Measurements from ENCODE around the gene NLK. TPM values are rescaled to one million over a fixed set of nuclear protein-coding genes. Genes with fewer than 3 reads are reported as not detected.
"Not testable (repeated sequence)": the region's sequence is repeated elsewhere in the genome, so short reads cannot be mapped to it uniquely, and the experiment has no call there.

Gene NLK
- total RNA-seq, 2 donors from 2014 or later, result 19.8 to 37.0 TPM

DNA sequence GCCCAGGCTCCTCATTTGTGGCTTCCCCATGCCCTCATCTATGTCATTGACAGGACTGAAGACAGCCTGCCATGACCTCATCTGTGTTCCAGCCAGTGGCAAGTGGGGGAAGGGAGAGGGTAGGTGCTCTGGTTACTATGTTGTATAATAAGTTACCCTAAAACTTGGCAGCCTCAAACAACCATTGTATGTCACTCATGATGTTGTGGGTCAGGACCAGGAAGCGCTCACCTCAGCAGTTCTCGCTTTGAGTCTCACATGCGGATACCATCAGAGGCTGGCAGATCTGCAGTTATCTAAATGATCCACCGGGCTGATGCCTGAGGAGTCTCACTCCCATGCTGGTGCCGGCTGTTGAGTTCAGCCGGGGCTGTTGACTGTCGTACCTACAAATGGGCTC, 187.5 kb downstream of the NLK start:
- no peak for TF ChIP-seq POLR2A (IDR thresholded peaks at IDR 0.05)
- no peak for TF ChIP-seq POLR2AphosphoS5 (IDR thresholded peaks at IDR 0.05)
- TF ChIP-seq, protein P1, sequence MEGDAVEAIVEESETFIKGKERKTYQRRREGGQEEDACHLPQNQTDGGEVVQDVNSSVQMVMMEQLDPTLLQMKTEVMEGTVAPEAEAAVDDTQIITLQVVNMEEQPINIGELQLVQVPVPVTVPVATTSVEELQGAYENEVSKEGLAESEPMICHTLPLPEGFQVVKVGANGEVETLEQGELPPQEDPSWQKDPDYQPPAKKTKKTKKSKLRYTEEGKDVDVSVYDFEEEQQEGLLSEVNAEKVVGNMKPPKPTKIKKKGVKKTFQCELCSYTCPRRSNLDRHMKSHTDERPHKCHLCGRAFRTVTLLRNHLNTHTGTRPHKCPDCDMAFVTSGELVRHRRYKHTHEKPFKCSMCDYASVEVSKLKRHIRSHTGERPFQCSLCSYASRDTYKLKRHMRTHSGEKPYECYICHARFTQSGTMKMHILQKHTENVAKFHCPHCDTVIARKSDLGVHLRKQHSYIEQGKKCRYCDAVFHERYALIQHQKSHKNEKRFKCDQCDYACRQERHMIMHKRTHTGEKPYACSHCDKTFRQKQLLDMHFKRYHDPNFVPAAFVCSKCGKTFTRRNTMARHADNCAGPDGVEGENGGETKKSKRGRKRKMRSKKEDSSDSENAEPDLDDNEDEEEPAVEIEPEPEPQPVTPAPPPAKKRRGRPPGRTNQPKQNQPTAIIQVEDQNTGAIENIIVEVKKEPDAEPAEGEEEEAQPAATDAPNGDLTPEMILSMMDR (IDR thresholded peaks at IDR 0.05), result no peak
- intact Hi-C loops (cut with DNase I), result no loop called here
- DNase-seq (ENCODE audit: low spot score), result no peak
- H3K4me3 ChIP-seq, result no peak overlapping the region
- H3K9me3 ChIP-seq, result no peaks in the 10 kb centered on the region
- no peaks in the 10 kb centered on the region for H3K27me3 ChIP-seq (replicated peaks; ENCODE audit: insufficient read depth)
- no peak overlapping the region for H3K27ac ChIP-seq
- WGBS, result 59% methylated on average over 7 of the region's 7 CpGs
- H3K4me1 ChIP-seq (replicated peaks), result peaks cover 7% of the 10 kb centered on the region
- no peaks in the 10 kb centered on the region for H3K36me3 ChIP-seq

DNA sequence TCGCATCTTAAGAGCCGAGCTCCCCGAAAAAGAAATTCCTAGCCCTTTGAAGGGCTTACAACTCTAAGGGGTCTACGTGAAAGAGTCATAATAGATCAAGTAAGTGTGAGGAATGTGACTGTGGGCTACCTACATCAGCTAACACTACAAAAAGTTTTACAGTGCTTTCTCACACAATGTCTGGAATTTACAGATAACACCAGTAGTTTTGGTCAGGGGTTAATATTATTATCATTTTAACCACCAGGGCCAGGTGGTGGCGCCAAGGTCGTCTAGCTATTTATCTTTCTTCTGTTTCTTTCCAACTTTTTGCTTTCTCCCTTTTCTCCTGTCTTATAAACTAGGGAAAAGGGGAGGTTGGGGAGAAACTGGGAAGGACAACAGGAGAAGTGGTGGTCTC, 188.1 kb downstream of the NLK start:
- H3K4me1 ChIP-seq (replicated peaks); intact Hi-C loops (cut with DNase I); H3K27ac ChIP-seq; H3K4me3 ChIP-seq; H3K27me3 ChIP-seq (replicated peaks; ENCODE audit: insufficient read depth); H3K36me3 ChIP-seq; H3K9me3 ChIP-seq; DNase-seq (ENCODE audit: low spot score): not testable (repeated sequence)
- WGBS, result 52% methylated on average over 6 of the region's 6 CpGs

DNA sequence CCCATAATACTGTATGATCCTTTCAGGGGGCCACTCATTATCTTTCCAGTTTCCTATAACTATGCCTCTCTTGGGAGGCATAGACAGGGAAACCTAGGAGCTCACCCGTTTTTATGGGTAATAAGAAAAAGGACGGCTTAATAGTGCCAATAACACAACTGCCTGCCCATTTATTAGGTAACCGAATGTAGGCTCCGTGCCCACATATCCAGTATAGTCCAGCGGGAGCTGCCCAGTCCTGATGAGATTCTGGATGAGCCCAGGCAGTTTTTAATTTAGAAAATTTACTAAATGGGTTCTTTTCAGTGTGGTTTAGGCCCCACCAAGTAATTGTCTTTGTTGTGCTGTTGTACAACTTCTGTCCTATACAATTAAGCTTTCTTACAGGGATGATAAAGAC, 189.1 kb downstream of the NLK start:
- DNase-seq (ENCODE audit: low spot score); H3K36me3 ChIP-seq; intact Hi-C loops (cut with DNase I); H3K4me1 ChIP-seq (replicated peaks); H3K27me3 ChIP-seq (replicated peaks; ENCODE audit: insufficient read depth); H3K4me3 ChIP-seq; H3K9me3 ChIP-seq; H3K27ac ChIP-seq: not testable (repeated sequence)
- WGBS, result 55% methylated on average over 5 of the region's 5 CpGs

DNA sequence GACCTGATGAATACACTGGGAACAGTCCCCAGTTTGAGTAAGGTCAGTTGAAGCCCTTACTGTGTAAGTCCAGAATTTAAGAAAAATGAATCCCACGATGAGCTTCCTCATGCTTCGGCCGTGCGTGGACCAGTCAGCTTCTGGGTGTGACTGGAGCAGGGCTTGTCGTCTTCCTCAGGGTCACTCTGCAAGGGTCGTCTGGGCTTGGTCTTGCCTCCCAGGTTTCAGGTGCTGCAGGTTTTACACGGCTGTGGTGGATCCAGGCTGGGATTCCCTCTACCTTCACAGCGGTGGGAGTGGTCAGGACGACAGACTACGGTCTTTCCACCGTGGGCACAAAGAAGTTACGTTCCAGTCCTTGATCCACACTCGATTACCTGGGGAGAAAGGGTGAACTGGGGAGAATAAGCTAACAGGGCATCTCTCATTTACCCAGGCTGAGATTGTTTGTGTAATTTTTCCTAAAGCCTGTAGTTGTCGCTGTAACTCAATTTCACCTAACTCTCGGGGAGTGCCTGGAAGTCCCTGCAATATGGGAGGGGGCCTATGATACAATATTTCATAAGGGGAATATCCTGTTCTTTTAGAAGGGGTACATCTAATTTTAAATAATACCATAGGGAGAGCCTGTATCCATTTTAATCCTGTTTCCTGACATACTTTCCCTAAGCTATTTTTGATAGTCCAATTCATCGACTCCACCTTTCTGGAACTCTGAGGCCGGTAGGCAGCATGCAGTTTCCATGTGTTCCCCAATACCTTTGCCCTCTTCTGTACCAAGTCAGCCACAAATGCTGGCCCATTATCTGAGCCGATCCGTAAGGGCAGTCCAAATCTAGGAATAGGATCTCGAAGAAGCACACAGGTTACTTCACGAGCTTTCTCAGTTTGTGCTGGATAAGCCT, 190.7 kb downstream of the NLK start:
- H3K27me3 ChIP-seq (replicated peaks; ENCODE audit: insufficient read depth); intact Hi-C loops (cut with DNase I); H3K36me3 ChIP-seq; H3K4me1 ChIP-seq (replicated peaks); H3K9me3 ChIP-seq: not testable (repeated sequence)
- H3K27ac ChIP-seq, result peak overlapping the region; percentile 87 to 91
- peak; percentile 26 for DNase-seq (ENCODE audit: low spot score)
- 30% methylated on average over 21 of the region's 21 CpGs for WGBS
- H3K4me3 ChIP-seq, result peak overlapping the region; percentile 37 to 42
- TF ChIP-seq, protein P1 (IDR thresholded peaks at IDR 0.05), result peak; percentile 4 to 72 (median 45)

DNA sequence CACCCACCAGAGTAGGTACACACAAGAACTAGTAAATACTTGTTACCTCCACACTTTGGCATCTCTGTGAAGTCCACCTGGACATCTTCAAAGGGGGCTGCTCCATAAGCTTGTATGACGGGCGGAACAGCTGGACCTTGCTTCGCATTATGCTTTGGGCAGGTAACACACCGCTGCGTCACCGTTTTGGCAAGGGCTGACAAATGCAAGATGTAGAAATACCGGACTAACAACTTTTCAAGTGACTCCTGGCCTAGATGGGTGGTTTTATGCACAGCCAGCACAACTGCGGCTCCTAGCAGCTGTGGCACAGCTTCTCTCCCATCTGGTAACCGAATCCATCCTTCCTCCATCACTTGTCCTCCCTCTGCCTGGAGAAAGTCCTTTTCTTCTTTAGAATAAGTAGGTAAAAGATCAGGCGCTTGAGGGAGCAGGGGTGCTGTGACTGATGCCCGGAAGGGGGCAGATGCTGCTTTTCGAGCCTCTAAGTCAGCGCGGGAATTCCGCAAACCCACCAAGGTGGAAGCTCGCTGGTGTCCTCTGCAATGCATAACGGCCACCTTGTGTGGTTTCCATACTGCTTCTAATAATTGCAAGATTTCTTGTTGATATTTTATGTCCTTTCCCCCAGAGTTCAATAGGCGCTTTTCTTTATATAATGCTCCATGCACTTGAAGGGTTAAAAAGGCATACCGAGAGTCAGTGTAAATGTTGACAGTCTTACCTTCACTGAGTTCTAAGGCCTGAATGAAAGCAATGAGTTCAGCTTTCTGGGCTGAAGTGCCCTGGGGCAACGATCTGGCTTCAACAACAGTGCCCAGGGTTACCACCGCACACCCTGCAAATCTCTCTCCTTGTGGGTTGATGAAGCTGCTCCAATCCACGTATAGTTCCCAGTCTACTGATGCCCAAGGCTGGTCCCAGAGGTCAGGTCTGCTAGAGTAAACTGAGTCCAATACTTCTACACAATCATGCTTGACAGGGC, 191.7 kb downstream of the NLK start:
- intact Hi-C loops (cut with DNase I); H3K27me3 ChIP-seq (replicated peaks; ENCODE audit: insufficient read depth); H3K36me3 ChIP-seq; H3K9me3 ChIP-seq; H3K4me1 ChIP-seq (replicated peaks): not testable (repeated sequence)
- peak overlapping the region; percentile 87 to 91 for H3K27ac ChIP-seq
- TF ChIP-seq, protein P1 (IDR thresholded peaks at IDR 0.05), result peak in 1 of 4 experiments; percentile 25
- peak; percentile 87 for TF ChIP-seq POLR2AphosphoS5 (IDR thresholded peaks at IDR 0.05)
- TF ChIP-seq POLR2A (IDR thresholded peaks at IDR 0.05), result peak; percentile 48
- peak overlapping the region; percentile 37 to 42 for H3K4me3 ChIP-seq
- WGBS, result 53% methylated on average over 22 of the region's 22 CpGs
- DNase-seq (ENCODE audit: low spot score), result peak; percentile 91

DNA sequence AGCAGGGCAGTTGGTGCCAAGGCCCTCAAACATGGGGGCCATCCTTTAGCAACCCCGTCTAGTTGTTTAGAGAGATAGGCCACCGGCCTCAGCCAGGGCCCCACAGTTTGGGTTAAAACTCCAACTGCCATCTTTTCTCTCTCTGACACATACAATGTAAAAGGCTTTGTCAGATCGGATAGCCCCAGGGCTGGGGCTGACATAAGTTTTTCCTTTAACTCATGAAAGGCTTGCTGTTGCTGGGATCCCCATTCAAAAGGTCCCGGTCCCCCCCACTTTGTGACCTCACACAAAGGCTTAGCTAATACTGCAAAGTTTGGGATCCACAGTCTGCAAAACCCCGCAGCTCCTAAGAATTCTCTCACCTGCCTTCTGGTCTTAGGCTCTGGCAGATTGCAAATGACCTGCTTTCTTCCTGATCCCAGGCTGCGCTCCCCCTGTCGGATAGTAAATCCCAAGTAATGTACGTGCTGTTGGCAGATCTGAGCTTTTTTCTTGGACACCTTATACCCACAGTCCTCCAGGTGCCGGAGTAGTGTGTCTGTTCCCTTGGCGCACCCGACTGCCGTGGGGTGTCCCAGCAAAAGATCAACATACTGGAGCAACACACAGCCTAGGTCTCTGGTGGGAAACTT, 192.7 kb downstream of the NLK start:
- intact Hi-C loops (cut with DNase I); H3K4me3 ChIP-seq; H3K4me1 ChIP-seq (replicated peaks); H3K27me3 ChIP-seq (replicated peaks; ENCODE audit: insufficient read depth); H3K9me3 ChIP-seq; H3K36me3 ChIP-seq; H3K27ac ChIP-seq: not testable (repeated sequence)
- DNase-seq (ENCODE audit: low spot score), result peak; percentile 24
- 37% methylated on average over 12 of the region's 12 CpGs for WGBS

DNA sequence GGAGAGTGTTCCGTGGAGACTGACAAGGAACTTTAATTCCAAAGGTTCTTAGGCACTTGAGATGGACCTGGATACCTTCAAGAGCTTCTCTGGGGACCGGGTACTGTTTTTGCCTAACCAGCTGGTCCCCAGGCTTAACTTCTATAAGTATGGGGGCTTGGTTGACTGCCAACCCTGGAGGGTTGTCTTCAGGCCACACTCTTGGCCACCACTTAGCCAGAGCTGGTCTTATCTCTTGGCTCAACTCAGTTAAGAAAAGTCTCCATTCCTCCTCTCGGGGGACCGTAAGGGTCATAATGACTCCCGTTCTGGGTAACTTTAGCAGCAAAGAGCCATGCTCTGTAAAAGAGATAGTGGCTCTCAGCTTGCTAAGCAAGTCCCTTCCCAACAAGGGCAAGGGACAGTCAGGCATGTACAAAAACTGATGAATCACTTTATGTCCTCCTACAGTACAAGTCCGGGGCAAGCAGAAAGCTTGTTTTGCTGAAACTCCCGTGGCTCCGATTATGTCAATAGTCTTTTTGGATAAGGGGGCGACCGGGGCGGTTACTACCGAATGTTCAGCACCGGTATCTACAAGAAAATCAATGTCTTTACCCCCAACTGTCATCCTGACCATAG, 193.7 kb downstream of the NLK start:
- 58% methylated on average over 13 of the region's 13 CpGs for WGBS
- H3K27me3 ChIP-seq (replicated peaks; ENCODE audit: insufficient read depth); intact Hi-C loops (cut with DNase I); H3K9me3 ChIP-seq; DNase-seq (ENCODE audit: low spot score); H3K27ac ChIP-seq; H3K36me3 ChIP-seq; H3K4me3 ChIP-seq; H3K4me1 ChIP-seq (replicated peaks): not testable (repeated sequence)

DNA sequence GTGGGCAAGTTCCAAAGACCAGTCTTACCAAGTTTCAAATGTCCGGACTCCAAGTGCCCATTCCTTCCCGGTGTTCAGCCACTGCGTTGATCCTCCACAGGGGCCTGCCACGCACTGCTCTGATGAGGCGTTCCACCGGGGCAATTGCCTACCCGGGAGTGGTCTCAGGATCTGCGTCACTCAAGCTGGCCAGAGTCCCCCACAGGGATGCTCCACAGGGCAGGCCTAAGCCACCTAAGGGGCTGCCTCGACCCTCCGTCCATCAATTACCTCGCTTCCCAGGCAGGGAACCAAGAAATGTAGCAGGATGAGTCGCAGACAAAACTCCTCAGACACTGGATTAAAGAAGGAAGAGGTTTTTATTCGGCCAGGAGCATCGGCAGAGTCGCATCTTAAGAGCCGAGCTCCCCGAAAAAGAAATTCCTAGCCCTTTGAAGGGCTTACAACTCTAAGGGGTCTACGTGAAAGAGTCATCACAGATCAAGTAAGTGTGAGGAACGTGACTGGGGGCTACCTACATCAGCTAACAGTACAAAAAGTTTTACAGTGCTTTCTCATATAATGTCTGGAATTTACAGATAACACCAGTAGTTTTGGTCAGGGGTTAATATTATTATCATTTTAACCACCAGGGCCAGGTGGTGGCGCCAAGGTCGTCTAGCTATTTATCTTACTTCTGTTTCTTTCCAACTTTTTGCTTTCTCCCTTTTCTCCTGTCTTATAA, 196.2 kb downstream of the NLK start:
- H3K27me3 ChIP-seq (replicated peaks; ENCODE audit: insufficient read depth); H3K4me1 ChIP-seq (replicated peaks); intact Hi-C loops (cut with DNase I); H3K4me3 ChIP-seq; DNase-seq (ENCODE audit: low spot score); H3K9me3 ChIP-seq; H3K36me3 ChIP-seq; H3K27ac ChIP-seq: not testable (repeated sequence)
- WGBS, result 85% methylated on average over 21 of the region's 21 CpGs
